HepG2 (cell line): ENCODE measurements around the gene IGLON5. TPM values are rescaled to one million over a fixed set of nuclear protein-coding genes. Genes with fewer than 3 reads are reported as not detected.

Experiments
- ADNP ChIP-seq: sonication (generic); formaldehyde crosslinking; IDR thresholded peaks from 2 replicates; pipeline ENCODE4 v1.4.0; 2020; ENCODE audit warnings: missing genetic modification reagents
- CBX2 ChIP-seq, 2 experiments: fragments of 200-600 bp in 1 of 2; sonication (generic); formaldehyde crosslinking in 1 of 2; IDR thresholded peaks; 2 replicates each; pipeline versions ENCODE4 v1.7.0 to v1.8.1; 2018 to 2022; ENCODE audit warnings: low read depth in 2 of 2, low read length in 1 of 2, mild to moderate bottlenecking in 1 of 2, missing genetic modification reagents in 1 of 2
- EED ChIP-seq: sonication (generic); formaldehyde crosslinking; IDR thresholded peaks from 2 replicates; pipeline ENCODE4 v1.5.0; 2020; ENCODE audit warnings: mild to moderate bottlenecking, missing genetic modification reagents
- FOXM1 ChIP-seq: sonication (generic); formaldehyde crosslinking; IDR thresholded peaks from 2 replicates; pipeline ENCODE4 v1.5.0; 2020; ENCODE audit warnings: missing genetic modification reagents
- GABPA ChIP-seq, 2 experiments: IDR thresholded peaks; 2 replicates each; pipeline ENCODE4 v1.6.1; 2011 to 2016; ENCODE audit warnings: low read depth in 2 of 2, low read length in 1 of 2, missing biosample characterization in 1 of 2, missing genetic modification characterization in 1 of 2
- KMT2B ChIP-seq: IDR thresholded peaks from 2 replicates; pipeline ENCODE4 v1.6.1; 2016; ENCODE audit warnings: missing genetic modification reagents, missing compliant biosample characterization
- NCOA5 ChIP-seq: sonication (generic); formaldehyde crosslinking; IDR thresholded peaks from 2 replicates; pipeline ENCODE4 v1.4.0; 2020; ENCODE audit warnings: missing genetic modification reagents
- PATZ1 ChIP-seq: sonication (generic); formaldehyde crosslinking; IDR thresholded peaks from 2 replicates; pipeline ENCODE4 v1.4.0; 2020; ENCODE audit warnings: missing genetic modification reagents
- STAT6 ChIP-seq: sonication (generic); formaldehyde crosslinking; IDR thresholded peaks from 2 replicates; pipeline ENCODE4 v1.4.0; 2020; ENCODE audit warnings: missing genetic modification reagents, mild to moderate bottlenecking, borderline replicate concordance
- ZFYVE20 ChIP-seq: sonication (generic); formaldehyde crosslinking; IDR thresholded peaks from 2 replicates; pipeline ENCODE4 v1.8.0; 2023; ENCODE audit warnings: low read depth, mild to moderate bottlenecking, moderate library complexity, missing genetic modification reagents, borderline replicate concordance
- ZNF230 ChIP-seq: sonication (generic); formaldehyde crosslinking; IDR thresholded peaks from 2 replicates; pipeline ENCODE4 v1.4.0; 2020; ENCODE audit warnings: mild to moderate bottlenecking, missing genetic modification reagents
- polyA plus RNA-seq, 8 experiments: library from polyadenylated mRNA; depleted of rRNA in 3 of 8; stranded (reverse) in 7 of 8; unstranded in 1 of 8; fragments of >200 nt; fragmentation: Illumina TruSeq in 4 of 8; extraction: Trizol in 4 of 8; gene quantifications; 2 replicates each; pipeline versions ENCODE4 v1.2.1 to v1.2.3, GENCODE V29; 2011 to 2016; ENCODE audit warnings: low read depth in 4 of 8, missing spikeins in 1 of 8, mixed read lengths in 1 of 8; ENCODE audit not compliant: insufficient read depth in 1 of 8
- total RNA-seq, 5 experiments: library from RNA; depleted of rRNA; stranded (reverse); fragments of >200 nt; fragmentation: Illumina TruSeq; extraction: Trizol; gene quantifications; 2 replicates each; pipeline ENCODE4 v1.2.3, GENCODE V29; 2016; ENCODE audit warnings: low read depth in 1 of 5
- TF ChIP-seq, protein P1 (sequence below), 2 experiments: IDR thresholded peaks; 2 replicates each; pipeline ENCODE4 v1.6.1; 2011 to 2012; ENCODE audit warnings: low read length in 2 of 2, borderline replicate concordance in 1 of 2, low read depth in 1 of 2, mild to moderate bottlenecking in 1 of 2, moderate library complexity in 1 of 2
- TF ChIP-seq, protein P2 (sequence below): sonication (generic); formaldehyde crosslinking; IDR thresholded peaks from 2 replicates; pipeline ENCODE4 v1.5.1; 2020; ENCODE audit warnings: mild to moderate bottlenecking, missing genetic modification reagents
- TF ChIP-seq, protein P3 (sequence below), 2 experiments: fragments of 450-650 bp in 1 of 2; sonication (generic) in 1 of 2; formaldehyde crosslinking; IDR thresholded peaks; 2 replicates each; pipeline versions ENCODE4 v1.5.0 to v1.8.0; 2020 to 2022; ENCODE audit warnings: mild to moderate bottlenecking in 1 of 2, missing genetic modification reagents in 1 of 2

The IGLON5 gene
- total and polyA plus RNA-seq, 2 of the 13 experiments (the other 11 are each of a cell fraction or from before 2014, with no cell fraction given) = 0.04 to 5.7 TPM

GRCh38 chr19:51366389-51367254, 55.2 kb downstream of the IGLON5 start (continued):
- TF ChIP-seq ADNP (CRISPR knock-in tag) (no peak), ZNF230 (no peak), KMT2B (CRISPR knock-in tag) (no peak), CBX2 (IDR thresholded peaks at IDR 0.05; ENCODE audit: low read depth, low read length) (no peak), CBX2 (CRISPR knock-in tag; IDR thresholded peaks at IDR 0.05; ENCODE audit: low read depth) (no peak), ZFYVE20 (CRISPR knock-in tag) (0 out of 2 replicates have a peak, but pooled peaks have one; percentile 26), EED (peak; percentile 67; the same call in 1 of the 2 replicates), FOXM1 (no peak), GABPA (IDR thresholded peaks at IDR 0.05; ENCODE audit: low read depth, low read length) (no peak), GABPA (CRISPR knock-in tag; IDR thresholded peaks at IDR 0.05; ENCODE audit: low read depth) (peak; percentile 64), PATZ1 (CRISPR knock-in tag) (no peak; the same call in 1 of the 2 replicates), NCOA5 (CRISPR knock-in tag) (no peak), STAT6 (CRISPR knock-in tag) (no peak)
- TF ChIP-seq, protein P1, sequence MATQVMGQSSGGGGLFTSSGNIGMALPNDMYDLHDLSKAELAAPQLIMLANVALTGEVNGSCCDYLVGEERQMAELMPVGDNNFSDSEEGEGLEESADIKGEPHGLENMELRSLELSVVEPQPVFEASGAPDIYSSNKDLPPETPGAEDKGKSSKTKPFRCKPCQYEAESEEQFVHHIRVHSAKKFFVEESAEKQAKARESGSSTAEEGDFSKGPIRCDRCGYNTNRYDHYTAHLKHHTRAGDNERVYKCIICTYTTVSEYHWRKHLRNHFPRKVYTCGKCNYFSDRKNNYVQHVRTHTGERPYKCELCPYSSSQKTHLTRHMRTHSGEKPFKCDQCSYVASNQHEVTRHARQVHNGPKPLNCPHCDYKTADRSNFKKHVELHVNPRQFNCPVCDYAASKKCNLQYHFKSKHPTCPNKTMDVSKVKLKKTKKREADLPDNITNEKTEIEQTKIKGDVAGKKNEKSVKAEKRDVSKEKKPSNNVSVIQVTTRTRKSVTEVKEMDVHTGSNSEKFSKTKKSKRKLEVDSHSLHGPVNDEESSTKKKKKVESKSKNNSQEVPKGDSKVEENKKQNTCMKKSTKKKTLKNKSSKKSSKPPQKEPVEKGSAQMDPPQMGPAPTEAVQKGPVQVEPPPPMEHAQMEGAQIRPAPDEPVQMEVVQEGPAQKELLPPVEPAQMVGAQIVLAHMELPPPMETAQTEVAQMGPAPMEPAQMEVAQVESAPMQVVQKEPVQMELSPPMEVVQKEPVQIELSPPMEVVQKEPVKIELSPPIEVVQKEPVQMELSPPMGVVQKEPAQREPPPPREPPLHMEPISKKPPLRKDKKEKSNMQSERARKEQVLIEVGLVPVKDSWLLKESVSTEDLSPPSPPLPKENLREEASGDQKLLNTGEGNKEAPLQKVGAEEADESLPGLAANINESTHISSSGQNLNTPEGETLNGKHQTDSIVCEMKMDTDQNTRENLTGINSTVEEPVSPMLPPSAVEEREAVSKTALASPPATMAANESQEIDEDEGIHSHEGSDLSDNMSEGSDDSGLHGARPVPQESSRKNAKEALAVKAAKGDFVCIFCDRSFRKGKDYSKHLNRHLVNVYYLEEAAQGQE (IDR thresholded peaks at IDR 0.05; ENCODE audit: borderline replicate concordance in 1 of 2, low read depth in 1 of 2, low read length in 2 of 2) = no peak
- TF ChIP-seq, protein P2, sequence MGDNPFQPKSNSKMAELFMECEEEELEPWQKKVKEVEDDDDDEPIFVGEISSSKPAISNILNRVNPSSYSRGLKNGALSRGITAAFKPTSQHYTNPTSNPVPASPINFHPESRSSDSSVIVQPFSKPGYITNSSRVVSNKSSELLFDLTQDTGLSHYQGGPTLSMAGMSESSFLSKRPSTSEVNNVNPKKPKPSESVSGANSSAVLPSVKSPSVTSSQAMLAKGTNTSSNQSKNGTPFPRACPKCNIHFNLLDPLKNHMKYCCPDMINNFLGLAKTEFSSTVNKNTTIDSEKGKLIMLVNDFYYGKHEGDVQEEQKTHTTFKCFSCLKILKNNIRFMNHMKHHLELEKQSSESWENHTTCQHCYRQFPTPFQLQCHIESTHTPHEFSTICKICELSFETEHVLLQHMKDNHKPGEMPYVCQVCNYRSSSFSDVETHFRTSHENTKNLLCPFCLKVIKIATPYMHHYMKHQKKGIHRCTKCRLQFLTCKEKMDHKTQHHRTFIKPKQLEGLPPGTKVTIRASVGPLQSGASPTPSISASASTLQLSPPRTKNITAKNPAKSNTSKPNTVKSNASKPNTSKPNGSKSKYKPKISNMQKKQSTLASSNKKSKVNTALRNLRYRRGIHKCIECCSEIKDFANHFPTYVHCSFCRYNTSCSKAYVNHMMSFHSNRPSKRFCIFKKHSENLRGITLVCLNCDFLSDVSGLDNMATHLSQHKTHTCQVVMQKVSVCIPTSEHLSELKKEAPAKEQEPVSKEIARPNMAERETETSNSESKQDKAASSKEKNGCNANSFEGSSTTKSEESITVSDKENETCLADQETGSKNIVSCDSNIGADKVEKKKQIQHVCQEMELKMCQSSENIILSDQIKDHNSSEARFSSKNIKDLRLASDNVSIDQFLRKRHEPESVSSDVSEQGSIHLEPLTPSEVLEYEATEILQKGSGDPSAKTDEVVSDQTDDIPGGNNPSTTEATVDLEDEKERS = no peak
- TF ChIP-seq, protein P3, sequence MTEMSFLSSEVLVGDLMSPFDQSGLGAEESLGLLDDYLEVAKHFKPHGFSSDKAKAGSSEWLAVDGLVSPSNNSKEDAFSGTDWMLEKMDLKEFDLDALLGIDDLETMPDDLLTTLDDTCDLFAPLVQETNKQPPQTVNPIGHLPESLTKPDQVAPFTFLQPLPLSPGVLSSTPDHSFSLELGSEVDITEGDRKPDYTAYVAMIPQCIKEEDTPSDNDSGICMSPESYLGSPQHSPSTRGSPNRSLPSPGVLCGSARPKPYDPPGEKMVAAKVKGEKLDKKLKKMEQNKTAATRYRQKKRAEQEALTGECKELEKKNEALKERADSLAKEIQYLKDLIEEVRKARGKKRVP (CRISPR knock-in tag; IDR thresholded peaks at IDR 0.05) = peak in 1 of 2 experiments; percentile 42; a peak in 1 of 4 replicates
